Left lung (tissue), 10 donors: ENCODE data around the gene ARHGEF33. TPM values are rescaled to one million over a fixed set of nuclear protein-coding genes. Genes with fewer than 3 reads are reported as not detected.

ENCODE experiments used
- ATAC-seq: fragments of 200-7000 bp; cut with Tn5 transposase; one replicate; pipeline ENCODE4 v1.9.1; 2020; ENCODE audit warnings: moderate library complexity
- DNase-seq, 4 donors: peaks; one replicate each; pipeline ENCODE4 v3.0.0-alpha.2; 2013 to 2020
- H3K27ac ChIP-seq, 2 donors: fragments of 200-600 bp; sonication (generic) in 1 of 2; one replicate each; pipeline versions ENCODE4 v1.5.0 to v1.8.0; 2020 to 2021
- H3K27me3 ChIP-seq, 2 donors: fragments of 200-600 bp; sonication (generic) in 1 of 2; one replicate each; pipeline versions ENCODE4 v1.5.0 to v1.8.0; 2020 to 2021
- H3K36me3 ChIP-seq, 2 donors: fragments of 200-600 bp; sonication (generic) in 1 of 2; one replicate each; pipeline versions ENCODE4 v1.5.0 to v1.8.0; 2020 to 2021
- H3K4me1 ChIP-seq, 2 donors: fragments of 200-600 bp; one replicate each; pipeline ENCODE4 v1.8.0; 2021
- H3K4me3 ChIP-seq, 2 donors: fragments of 200-600 bp; sonication (generic) in 1 of 2; one replicate each; pipeline versions ENCODE4 v1.5.0 to v1.8.0; 2020 to 2021; ENCODE audit warnings: mild to moderate bottlenecking in 1 of 2
- H3K9me3 ChIP-seq, 2 donors: fragments of 200-600 bp; sonication (generic) in 1 of 2; one replicate each; pipeline versions ENCODE4 v1.5.0 to v1.8.0; 2020 to 2021
- CTCF ChIP-seq, 2 donors: fragments of 200-600 bp; sonication (generic) in 1 of 2; IDR thresholded peaks; one replicate each; pipeline versions ENCODE4 v1.5.0 to v1.8.0; 2021; ENCODE audit warnings: antibody characterized with exemption in 2 of 2
- intact Hi-C, 2 donors: fragments of 100-400 bp; cut with DNase I; formaldehyde crosslinking; loops; one replicate each; pipeline versions ENCODE4 v1.11.2 to v1.14.2; 2022
- polyA plus RNA-seq, 6 donors: library from polyadenylated mRNA; unstranded; fragments of 120-200 nt; gene quantifications; one replicate each; pipeline ENCODE4 v1.2.1, GENCODE V29; 2013; ENCODE audit not compliant: insufficient read length in 6 of 6
- total RNA-seq, 2 donors: library from RNA; stranded (reverse); fragmentation: NEBNext Ultra II Directional; extraction: Animal tissue kit (Norgen Biotek cat#: 25700); gene quantifications; one replicate each; pipeline ENCODE4 v1.2.1, GENCODE V29; 2021
- donor health status: DM: no; HTN: yes; CAD: no.
- donor health status: DM: no; HTN: no; CAD: no.

The ARHGEF33 gene
- total and polyA plus RNA-seq, 8 donors = 0.82 to 4.1 (median 3.0) TPM

DNA sequence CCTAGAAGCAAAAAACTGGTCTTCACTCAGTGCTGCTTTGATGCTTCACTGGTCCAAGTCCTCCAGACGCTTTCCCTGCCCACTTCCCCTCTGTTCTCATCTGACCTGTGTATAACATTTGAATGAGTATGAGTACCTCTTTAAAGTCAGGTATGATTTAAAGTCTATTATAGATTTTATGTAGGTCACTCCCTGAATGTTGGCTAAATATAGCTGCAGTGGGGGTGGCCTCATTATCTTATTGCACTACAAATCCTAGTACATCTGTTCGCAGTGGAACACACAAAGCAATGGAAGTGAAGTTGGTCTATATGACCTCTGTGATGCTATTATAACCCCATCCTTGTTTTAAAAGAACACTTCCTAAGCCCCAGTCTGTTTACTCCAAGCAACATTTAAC is 33.2 kb downstream of the ARHGEF33 start:
- intact Hi-C loops = no loop called here
- Histone ChIP-seq H3K27me3 (no peaks in the 10 kb centered on the region), H3K9me3 (no peaks in the 10 kb centered on the region), H3K27ac (no peak overlapping the region), H3K36me3 (no peaks in the 10 kb centered on the region), H3K4me1 (no peaks in the 10 kb centered on the region), H3K4me3 (no peak overlapping the region)
- ATAC-seq (no peak), DNase-seq (no peak)
- no peak for TF ChIP-seq CTCF (IDR thresholded peaks at IDR 0.05)

- DNase-seq = no peak
- intact Hi-C loops = no loop called here
- H3K36me3 ChIP-seq = no peaks in the 10 kb centered on the region
- H3K4me3 ChIP-seq = no peak overlapping the region
- H3K27me3 ChIP-seq = no peaks in the 10 kb centered on the region
- no peaks in the 10 kb centered on the region for H3K4me1 ChIP-seq
- ATAC-seq = no peak
- TF ChIP-seq CTCF (IDR thresholded peaks at IDR 0.05) = no peak
- no peak overlapping the region for H3K27ac ChIP-seq
- no peaks in the 10 kb centered on the region for H3K9me3 ChIP-seq
Measured at GRCh38 chr2:38925982-38926381, 36.3 kb downstream of the ARHGEF33 start.

GRCh38 chr2:38930600-38930999 is 40.9 kb downstream of the ARHGEF33 start:
- no peak for TF ChIP-seq CTCF (IDR thresholded peaks at IDR 0.05)
- no peak overlapping the region for H3K27ac ChIP-seq
- intact Hi-C loops = no loop called here
- no peak for ATAC-seq
- H3K4me3 ChIP-seq = no peak overlapping the region
- H3K9me3 ChIP-seq = no peaks in the 10 kb centered on the region
- H3K36me3 ChIP-seq = no peaks in the 10 kb centered on the region
- no peak for DNase-seq
- H3K4me1 ChIP-seq = no peaks in the 10 kb centered on the region
- no peaks in the 10 kb centered on the region for H3K27me3 ChIP-seq

GRCh38 chr2:38932586-38932985 is 42.9 kb downstream of the ARHGEF33 start:
- DNase-seq (no peak), ATAC-seq (no peak)
- H3K27me3 ChIP-seq = no peaks in the 10 kb centered on the region
- H3K4me1 ChIP-seq = no peaks in the 10 kb centered on the region
- TF ChIP-seq CTCF (IDR thresholded peaks at IDR 0.05) = no peak
- no peaks in the 10 kb centered on the region for H3K9me3 ChIP-seq
- no peak overlapping the region for H3K27ac ChIP-seq
- intact Hi-C loops = no loop called here
- no peak overlapping the region for H3K4me3 ChIP-seq
- no peaks in the 10 kb centered on the region for H3K36me3 ChIP-seq

- ATAC-seq (no peak), DNase-seq (peak in 1 of 4 donors; percentile 7)
- no peaks in the 10 kb centered on the region for H3K9me3 ChIP-seq
- TF ChIP-seq CTCF (IDR thresholded peaks at IDR 0.05) = no peak
- no peaks in the 10 kb centered on the region for H3K4me1 ChIP-seq
- H3K4me3 ChIP-seq = no peak overlapping the region
- intact Hi-C loops = no loop called here
- H3K36me3 ChIP-seq = no peaks in the 10 kb centered on the region
- H3K27me3 ChIP-seq = no peaks in the 10 kb centered on the region
- no peak overlapping the region for H3K27ac ChIP-seq
Measured at GRCh38 chr2:38933653-38934052, 44.0 kb downstream of the ARHGEF33 start.
